ENCODE results near the gene DMRT3.

DMRT3 gene

DNA sequence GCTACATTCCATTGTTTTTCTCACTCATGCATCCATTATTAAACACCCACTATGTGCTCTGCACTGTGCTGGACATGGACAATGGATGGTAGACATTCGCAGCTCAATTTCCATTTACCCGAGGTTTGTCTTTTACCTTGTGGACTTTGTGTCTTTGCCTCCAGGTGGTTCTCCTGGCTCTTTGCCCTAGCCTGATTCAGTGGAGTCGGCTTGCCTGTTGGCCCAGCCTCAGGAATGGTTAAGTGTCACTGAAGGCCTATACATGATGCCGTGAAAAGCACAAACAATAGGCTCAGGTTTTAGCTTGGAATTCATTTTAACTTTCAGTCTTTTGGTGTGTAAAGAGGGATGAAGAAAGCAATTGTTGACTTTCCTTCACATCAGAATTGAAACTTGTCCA lies 16.5 kb upstream of the DMRT3 start:
- ChIA-PET POLR2A (no interaction called here), CTCF (interaction anchor here (0.9 kb wide), 1 partner anchor 21 kb away, joined by 3 read pairs; no protein-coding TSS in a partner anchor)
- no peak for DNase-seq (ENCODE audit: extremely low spot score)
- TF ChIP-seq, protein P1, sequence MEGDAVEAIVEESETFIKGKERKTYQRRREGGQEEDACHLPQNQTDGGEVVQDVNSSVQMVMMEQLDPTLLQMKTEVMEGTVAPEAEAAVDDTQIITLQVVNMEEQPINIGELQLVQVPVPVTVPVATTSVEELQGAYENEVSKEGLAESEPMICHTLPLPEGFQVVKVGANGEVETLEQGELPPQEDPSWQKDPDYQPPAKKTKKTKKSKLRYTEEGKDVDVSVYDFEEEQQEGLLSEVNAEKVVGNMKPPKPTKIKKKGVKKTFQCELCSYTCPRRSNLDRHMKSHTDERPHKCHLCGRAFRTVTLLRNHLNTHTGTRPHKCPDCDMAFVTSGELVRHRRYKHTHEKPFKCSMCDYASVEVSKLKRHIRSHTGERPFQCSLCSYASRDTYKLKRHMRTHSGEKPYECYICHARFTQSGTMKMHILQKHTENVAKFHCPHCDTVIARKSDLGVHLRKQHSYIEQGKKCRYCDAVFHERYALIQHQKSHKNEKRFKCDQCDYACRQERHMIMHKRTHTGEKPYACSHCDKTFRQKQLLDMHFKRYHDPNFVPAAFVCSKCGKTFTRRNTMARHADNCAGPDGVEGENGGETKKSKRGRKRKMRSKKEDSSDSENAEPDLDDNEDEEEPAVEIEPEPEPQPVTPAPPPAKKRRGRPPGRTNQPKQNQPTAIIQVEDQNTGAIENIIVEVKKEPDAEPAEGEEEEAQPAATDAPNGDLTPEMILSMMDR (IDR thresholded peaks at IDR 0.05; ENCODE audit: control extremely low read depth, extremely low read depth, low read depth, missing control alignments), result no peak

GRCh38 chr9:962023-962422 lies 14.4 kb upstream of the DMRT3 start:
- CTCF ChIA-PET, result no interaction called here
- no peak for DNase-seq (ENCODE audit: extremely low spot score)
- TF ChIP-seq, protein P1 (IDR thresholded peaks at IDR 0.05; ENCODE audit: control extremely low read depth, extremely low read depth, low read depth, missing control alignments), result no peak
- POLR2A ChIA-PET, result no interaction called here

DNA sequence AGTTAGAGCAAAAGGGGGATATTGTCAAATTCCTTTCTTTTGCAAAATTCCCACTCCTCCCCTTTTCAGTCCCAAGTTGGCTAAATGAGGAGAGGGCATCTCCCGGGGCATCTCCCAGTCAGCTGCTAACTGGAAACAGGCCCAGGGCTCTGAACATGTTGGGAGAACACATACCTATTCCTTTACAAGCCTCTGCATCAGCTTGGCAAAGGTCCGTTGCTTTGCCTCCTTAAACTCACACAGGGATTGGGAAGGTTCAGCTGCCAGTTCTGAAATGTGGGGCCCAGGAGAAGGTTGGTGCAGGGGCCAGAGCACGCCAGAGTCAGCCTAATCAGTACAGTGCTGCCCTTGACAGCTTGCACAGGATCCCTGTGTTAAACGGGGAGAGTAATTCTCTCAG lies 11.0 kb upstream of the DMRT3 start:
- no peak for DNase-seq (ENCODE audit: extremely low spot score)
- POLR2A ChIA-PET, result no interaction called here

DNA sequence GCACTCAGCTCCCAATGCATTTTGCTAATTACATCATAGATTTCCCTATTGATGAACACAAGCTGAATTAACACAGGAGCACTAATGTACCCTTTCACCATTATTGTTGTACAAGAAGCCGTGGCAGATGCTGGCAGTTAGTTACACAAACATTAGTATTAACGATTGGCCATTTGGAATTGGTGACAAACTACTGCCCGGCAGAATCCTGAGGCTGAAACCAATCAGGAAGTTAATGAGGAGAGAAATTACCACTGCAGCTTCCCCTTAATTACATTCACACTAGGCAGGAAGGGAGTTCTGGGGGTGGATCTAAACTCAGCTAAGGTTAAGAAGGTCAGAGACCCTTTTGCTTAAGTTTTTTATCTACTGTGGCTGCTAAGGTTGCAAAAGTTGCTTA lies 9.6 kb upstream of the DMRT3 start:
- TF ChIP-seq, protein P1 (IDR thresholded peaks at IDR 0.05; ENCODE audit: control extremely low read depth, extremely low read depth, low read depth, missing control alignments), result no peak
- POLR2A ChIA-PET, result no interaction called here
- CTCF ChIA-PET, result interaction anchor here (0.7 to 2.0 kb wide), 4 partner anchors 13 to 58 kb away, joined by 3 to 6 read pairs (median 3); no protein-coding TSS in a partner anchor
- no peak for DNase-seq (ENCODE audit: extremely low spot score)

More for the DNA sequence above, 11.0 kb upstream of the DMRT3 start:
- TF ChIP-seq, protein P1 (IDR thresholded peaks at IDR 0.05; ENCODE audit: control extremely low read depth, extremely low read depth, low read depth, missing control alignments), result no peak
- CTCF ChIA-PET, result interaction anchor here (1.3 to 2.0 kb wide), 2 partner anchors 35 to 37 kb away, joined by 3 to 6 read pairs; no protein-coding TSS in a partner anchor

DNA sequence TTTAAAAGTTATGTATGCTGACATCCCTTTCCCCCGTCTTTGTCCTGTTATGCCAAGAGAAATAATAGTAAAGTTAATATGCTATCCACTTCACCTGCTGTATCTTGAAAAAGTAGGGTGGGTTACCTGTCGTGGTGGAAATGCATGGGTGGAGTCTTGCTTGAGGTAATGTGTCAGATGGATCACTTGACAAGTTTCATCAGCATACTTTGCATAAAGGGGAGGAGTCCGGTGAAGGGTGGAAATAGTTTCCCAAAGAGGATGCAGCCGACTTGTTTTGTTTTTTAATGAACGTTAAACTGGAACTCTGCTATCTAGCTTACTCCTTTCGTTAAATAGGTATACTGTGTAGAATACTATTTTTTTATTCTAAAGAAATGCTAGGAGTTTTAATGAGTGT lies 9.0 kb upstream of the DMRT3 start:
- ChIA-PET CTCF (no interaction called here), POLR2A (no interaction called here)
- TF ChIP-seq, protein P1 (IDR thresholded peaks at IDR 0.05; ENCODE audit: control extremely low read depth, extremely low read depth, low read depth, missing control alignments), result no peak
- DNase-seq (ENCODE audit: extremely low spot score), result no peak

DNA sequence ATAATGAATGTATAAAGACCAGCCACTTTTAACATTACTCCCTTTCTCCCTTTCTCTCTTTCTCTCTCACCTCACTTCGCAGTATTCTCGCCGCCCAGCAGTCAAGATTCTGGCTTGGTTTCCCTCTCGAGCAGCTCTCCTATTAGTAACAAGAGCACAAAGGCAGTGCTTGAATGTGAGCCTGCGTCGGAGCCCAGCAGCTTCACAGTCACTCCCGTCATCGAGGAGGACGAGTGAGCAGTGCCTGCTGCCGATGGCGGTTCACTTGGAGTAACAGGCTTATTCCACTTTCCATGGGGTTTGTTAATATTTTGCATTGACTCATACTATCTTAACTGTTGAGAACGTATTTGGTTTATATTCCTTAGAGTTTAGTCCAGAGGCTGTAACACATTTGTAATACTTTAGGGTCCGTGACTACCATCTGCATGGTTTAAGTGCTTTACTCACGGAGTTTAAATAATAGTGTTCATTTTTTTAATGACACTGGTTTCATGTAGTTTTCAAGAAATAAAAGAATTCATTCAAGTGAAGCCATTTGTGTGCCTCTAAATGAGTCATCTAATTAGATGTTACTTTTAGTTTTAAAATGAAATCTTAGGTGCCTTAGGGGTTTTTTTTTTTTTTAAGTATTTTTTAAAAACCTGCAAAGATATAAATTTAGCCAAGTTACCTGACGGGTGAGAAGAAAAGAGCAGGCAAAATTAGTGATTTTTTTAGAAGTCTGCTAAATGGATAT lies 8.4 kb upstream of the DMRT3 start:
- POLR2A ChIA-PET, result no interaction called here
- DNase-seq (ENCODE audit: extremely low spot score), result no peak
- TF ChIP-seq, protein P1 (IDR thresholded peaks at IDR 0.05; ENCODE audit: control extremely low read depth, extremely low read depth, low read depth, missing control alignments), result no peak
- CTCF ChIA-PET, result no interaction called here

Measured in GM10248 (cell line).